Hematopoietic multipotent progenitor cell treated with erythropoietin and hydrocortisone succinate and interleukin-3 and kit ligand, for 15 days (in vitro differentiated cells): ENCODE data around the gene LRFN3.
"Not testable (repeated sequence)": the region's sequence is repeated elsewhere in the genome, so short reads cannot be mapped to it uniquely, and the experiment has no call there.

Source experiments
- DNase-seq: peaks from one replicate; pipeline ENCODE4 v3.0.0-alpha.2; 2015; ENCODE audit warnings: low spot score

Gene LRFN3

DNA sequence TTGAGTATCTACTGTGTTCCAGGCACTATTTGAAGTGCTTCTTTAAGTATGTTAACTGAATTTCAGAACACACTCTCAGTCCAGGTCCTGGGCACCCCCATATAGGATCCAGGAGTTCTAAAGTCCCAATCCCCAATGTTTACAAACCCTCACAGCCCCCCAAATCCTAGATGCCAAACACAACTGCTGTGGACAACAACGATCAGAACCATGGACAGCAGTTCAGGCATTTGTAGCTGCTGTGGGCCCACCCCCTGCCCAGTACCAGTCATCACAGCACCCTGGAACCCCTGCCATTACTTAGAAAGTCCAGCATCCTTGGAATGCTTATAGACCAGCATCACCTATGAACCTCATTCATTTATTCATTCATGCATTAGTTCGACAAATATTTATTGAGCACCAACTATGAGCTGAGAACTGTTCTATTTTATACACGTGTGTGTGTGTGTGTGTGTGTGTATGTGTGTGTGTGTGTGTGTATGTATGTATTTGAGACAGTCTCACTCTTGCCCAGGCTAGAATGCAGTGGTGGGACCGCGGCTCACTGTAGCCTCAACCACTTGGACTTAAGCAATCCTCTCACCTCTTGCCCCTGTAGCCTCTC is 39.5 kb downstream of the LRFN3 start:
- no peak for DNase-seq

GRCh38 chr19:35977446-35978222 is 41.5 kb downstream of the LRFN3 start:
- DNase-seq: no peak

DNA sequence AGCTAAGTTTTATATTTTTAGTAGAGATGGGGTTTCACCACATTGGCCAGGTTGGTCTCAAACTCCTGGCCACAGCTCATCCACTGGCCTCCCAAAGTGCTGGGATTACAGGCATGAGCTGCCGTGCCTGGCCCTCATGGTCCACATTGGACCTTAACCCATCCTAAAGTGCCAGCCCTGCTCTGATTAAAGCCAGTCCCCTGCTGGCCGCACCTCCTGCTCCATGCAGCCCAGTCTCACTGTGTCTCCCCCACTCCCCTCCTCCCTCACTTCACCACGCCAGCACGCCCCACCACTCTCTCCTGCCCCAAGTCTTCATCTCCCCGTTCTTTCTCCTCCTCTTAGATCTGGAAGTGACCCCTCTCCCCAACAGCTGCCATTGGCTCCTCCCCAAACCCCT is 42.1 kb downstream of the LRFN3 start:
- DNase-seq: no peak

DNA sequence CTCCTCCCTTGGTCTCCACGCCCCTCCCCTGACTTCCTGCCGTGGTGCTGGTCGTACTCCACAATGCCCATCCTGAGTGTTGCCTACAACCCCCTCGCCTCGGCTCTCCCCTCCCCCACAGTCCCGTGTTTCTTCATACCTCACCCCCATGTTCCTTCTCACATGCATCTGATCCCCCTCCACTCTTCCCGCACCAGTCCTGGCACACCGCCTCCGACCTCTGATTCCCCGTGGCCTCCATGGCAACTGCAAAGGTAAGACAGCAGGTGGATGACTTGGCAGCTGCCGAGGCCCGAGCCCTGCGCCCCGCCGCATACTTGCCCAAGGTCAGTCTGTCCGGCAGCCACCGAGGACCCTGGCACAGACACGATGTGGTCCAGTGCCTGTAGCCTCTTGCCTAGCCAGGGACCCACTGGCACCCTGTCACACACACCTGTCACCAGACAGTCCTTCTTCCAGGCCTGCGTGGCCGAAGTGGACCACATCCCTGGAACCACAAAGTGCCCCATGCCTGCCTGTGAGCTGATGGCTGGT is 42.7 kb downstream of the LRFN3 start:
- no peak for DNase-seq

DNA sequence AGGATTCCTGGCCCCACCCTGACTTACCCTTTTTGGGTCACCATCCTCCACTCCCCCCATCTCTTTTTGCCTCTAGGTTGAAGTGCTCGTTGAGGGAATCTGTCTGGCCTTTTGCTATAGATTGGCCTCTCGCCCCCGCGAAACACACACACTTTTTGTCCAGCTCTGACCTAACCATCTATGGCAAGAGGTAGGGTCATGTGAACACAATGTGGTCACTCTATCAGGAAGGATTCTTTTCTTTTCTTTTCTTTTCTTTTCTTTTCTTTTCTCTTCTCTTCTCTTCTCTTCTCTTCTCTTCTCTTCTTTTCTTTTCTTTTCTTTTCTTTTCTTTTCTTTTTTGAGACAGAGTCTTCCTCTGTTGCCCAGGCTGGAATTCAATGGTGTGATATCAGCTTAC is 44.8 kb downstream of the LRFN3 start:
- not testable (repeated sequence) for DNase-seq

- no peak for DNase-seq
These were observed 47.0 kb downstream of the LRFN3 start for GRCh38 chr19:35983177-35983576.

DNA sequence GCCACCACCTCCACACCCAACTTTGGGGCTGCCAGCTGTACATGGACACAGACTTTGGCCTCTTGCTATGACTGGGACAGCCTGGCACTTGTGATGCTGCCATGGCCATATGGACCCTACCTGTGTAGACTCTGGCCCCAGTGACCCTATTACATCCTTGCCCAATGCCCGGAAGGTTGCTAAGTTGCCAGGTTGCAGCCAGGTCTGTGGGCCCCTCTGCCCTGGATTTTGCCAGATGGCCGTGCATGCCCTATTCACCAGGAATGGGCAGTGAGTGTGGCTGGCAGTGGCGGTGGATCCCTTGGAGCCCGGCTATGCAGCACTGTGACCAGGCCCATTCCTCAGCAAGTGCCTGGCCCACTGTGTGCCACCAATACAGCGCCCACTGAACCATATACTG is 49.9 kb downstream of the LRFN3 start:
- DNase-seq: no peak

DNA sequence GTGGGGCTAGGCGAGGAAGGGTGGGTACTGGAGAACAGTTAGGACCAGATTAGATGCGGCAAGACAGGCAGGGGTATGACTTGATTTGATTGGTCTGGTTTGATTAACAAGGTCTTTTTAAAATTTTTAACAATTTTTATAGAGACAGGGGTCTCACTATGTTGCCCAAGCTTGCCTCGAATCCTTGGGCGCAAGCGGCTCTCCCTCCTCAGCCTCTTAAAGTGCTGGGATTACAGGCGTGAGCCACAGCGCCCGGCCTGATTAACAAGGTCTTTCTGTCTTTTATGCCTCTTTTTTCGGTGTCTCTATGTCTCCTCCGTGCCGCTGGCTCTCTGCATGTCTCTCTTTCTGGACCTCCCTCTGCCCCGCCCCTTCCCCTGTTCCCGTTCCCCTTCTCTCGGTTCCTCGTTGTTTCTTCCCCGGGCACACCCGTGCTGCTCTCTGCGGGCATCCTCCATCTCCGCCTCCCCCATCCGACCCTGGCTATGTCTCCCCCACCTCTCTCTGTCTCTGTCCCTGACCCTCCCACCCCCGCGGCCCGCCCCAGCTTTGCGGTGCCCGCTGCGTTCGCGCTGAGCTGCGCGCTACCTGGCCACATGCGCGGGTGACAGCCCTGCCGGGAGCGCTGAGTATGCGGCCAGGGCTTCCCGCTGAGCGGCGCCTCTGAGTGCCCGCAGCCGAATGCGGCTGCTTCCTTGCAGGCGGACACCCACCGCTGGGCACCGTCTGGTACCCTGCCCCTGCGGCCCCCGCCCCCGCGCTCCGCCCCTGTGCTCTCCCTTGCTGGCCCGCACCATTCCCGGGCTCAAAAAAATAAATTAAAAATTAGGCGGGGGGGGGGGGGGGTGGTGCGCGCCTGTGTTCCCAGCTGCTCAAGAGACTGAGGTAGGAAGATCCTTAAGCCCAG is 50.7 kb downstream of the LRFN3 start:
- DNase-seq: no peak

DNA sequence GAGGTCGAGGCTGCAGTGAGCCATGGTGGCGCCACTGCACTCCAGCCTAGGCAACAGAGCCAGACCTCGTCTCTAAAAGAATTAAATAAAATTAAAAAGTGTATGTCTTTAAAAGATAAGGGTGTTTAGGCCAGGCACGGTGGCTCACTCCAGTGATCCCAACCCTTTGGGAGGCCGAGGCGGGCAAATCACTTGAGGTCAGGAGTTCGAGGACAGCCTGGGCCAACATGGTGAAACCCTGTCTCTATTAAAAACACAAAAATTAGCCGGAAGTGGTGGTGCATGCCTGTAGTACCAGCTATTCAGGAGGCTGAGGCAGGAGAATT is 51.4 kb downstream of the LRFN3 start:
- DNase-seq: no peak

DNA sequence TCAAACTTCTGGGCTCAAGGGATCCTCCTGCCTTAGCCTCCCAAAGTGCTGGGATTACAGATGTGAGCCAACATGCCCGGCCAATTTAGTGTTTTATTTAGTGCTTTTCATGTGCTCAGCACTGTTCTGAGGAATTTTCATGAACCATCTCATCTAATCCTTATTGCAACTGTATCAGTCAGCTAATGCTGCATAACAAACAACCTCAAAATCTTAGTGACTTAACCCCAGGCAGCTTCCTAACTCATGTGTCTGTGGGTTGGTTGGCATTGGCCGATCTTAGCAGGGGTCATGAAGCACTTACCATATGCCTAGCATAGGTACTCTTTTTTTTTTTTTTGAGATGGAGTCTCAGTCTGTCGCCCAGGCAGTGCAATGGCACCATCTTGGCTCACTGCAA is 52.6 kb downstream of the LRFN3 start:
- DNase-seq: no peak

DNA sequence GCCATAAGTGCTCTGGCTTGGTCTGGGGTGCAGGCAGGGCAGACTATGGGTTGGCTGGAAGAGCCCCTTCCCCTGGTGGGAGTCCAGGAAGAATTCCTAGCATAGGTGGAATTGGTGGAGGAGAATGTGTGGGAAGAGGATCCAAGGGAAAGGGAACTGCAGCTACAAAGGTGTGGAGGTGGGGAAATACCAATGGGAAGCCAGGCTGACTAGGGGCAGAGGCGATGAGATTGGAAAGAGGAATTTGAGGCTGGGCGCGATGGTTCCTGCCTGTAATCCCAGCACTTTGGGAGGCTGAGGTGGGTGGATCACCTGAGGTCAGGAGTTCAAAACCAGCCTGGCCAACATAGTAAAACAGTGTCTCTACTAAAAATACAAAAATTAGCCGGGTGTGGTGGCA is 54.0 kb downstream of the LRFN3 start:
- no peak for DNase-seq

DNA sequence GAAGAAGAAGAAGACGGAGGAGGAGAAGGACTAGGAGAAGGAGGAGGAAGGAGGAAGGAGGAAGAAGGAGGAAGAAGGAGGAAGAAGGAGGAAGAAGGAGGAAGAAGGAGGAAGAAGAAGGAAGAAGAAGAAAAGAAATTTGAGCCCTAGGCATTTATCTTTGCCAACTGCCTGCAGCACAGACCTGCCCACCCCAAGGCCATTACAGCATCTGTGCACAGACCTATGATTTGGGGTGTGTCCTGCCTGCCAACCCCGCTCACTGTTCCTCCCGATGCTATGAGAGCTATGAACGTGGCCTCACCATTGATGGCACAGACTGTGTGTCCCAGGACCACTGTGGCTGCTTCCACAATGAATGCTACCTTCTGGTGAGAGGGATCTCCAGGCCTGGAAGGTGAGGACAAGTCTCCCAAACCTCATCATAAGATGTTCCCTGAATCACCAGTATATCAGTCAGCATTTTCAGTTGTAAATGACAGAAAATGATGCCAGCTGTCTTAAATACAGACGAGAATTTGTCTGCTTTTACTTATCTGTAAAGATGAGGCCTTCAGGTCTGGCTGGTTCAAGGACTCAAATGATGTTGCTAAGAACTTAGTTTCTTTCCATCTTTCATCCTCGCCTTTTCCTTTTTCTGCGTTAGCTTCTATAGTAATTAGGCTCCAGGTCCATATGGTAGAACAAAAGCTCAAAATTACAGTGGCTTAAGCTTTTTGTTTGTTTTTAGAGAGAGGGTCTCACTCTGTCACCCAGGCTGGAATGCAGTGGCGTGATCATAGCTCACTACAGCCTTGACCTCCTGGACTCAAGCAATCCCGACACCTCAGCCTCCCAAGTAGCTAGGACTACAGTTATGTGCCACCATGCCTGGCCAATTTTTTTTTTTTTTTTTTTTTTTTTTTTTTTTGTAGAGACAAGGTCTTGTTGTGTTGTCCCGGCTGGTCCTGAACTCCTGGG is 54.9 kb downstream of the LRFN3 start:
- no peak for DNase-seq

- DNase-seq: no peak
These were observed 55.7 kb downstream of the LRFN3 start for GRCh38 chr19:35991731-35992450.

DNA sequence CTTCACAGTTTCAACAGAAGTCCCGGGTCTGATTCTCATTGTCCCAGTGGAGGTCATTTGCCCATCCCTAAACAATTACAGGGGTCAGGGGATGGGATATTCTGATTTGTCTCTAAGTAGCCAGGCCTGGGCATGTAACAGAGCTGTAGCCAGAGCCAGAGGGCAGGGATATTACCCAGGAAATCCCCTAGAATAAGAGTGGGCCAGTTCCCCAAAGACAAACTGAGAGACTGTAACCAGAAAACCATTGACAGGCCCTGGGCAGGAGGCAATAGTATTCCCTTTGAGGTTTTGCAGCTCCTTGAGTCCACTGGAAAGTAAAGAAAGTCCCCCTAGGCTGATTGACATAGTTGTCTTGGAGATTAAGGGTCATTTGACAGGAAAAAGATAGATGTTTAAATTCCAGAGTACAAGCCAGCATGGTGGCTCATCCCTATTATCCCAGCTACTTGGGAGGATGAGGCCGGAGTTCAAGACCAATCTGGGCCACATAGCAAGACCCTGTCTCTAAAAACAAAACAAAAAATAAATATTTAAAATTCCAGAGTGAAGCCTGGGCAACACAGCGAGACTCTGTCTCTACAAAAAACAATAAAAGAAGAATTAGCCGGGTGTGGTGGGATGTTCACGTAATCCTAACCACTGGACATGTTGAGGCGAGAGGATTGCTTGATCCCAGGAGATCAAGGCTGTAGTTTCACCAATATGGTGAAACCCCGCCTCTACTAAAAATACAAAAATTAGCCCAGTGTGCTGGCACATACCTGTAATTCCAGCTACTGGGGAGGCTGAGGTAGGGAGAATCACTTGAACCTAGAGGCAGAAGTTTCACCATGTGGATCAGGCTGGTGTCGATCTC is 57.0 kb downstream of the LRFN3 start:
- no peak for DNase-seq

GRCh38 chr19:35993923-35994598 is 57.9 kb downstream of the LRFN3 start:
- DNase-seq: no peak
